Breast epithelium (tissue), 4 donors: Measurements from ENCODE around the gene GRB14. TPM values are rescaled to one million over a fixed set of nuclear protein-coding genes. Genes with fewer than 3 reads are reported as not detected.
"Not testable (repeated sequence)": the region's sequence is repeated elsewhere in the genome, so short reads cannot be mapped to it uniquely, and the experiment has no call there.

ENCODE experiments used
- DNase-seq, 2 donors: peaks; one replicate each; pipeline ENCODE4 v3.0.0-alpha.2; 2019; ENCODE audit warnings: low spot score in 2 of 2
- H3K27ac ChIP-seq, 2 donors: fragments of 200-600 bp; sonication (generic) in 1 of 2; one replicate each; pipeline ENCODE4 v1.5.1; 2016 to 2019; ENCODE audit warnings: mild to moderate bottlenecking in 1 of 2
- H3K27me3 ChIP-seq, 2 donors: fragments of 200-600 bp; sonication (generic) in 1 of 2; one replicate each; pipeline versions ENCODE4 v1.5.1 to v1.6.0; 2017 to 2019; ENCODE audit warnings: control low read depth in 1 of 2, mild to moderate bottlenecking in 1 of 2
- H3K36me3 ChIP-seq: fragments of 200-600 bp; one replicate; pipeline ENCODE4 v1.5.1; 2019
- H3K4me1 ChIP-seq, 2 donors: fragments of 200-600 bp; sonication (generic); one replicate each; pipeline ENCODE4 v1.5.1; 2016 to 2019; ENCODE audit warnings: control low read depth in 1 of 2
- H3K4me3 ChIP-seq, 3 donors: fragments of 200-600 bp; sonication (generic); 1 replicate in 2 of 3; 2 replicates in 1 of 3; pipeline ENCODE4 v1.5.1; 2016 to 2019; ENCODE audit warnings: mild to moderate bottlenecking in 3 of 3, moderate library complexity in 2 of 3
- H3K9me3 ChIP-seq, 2 donors: fragments of 200-600 bp; sonication (generic) in 1 of 2; one replicate each; pipeline ENCODE4 v1.5.1; 2016 to 2019; ENCODE audit warnings: control low read depth in 1 of 2
- CTCF ChIP-seq, 3 donors: fragments of 450-650 bp; IDR thresholded peaks; one replicate each; pipeline ENCODE4 v1.5.1; 2016 to 2017; ENCODE audit warnings: antibody characterized with exemption in 3 of 3, mild to moderate bottlenecking in 3 of 3, moderate library complexity in 3 of 3
- POLR2A ChIP-seq: fragments of 450-650 bp; IDR thresholded peaks from one replicate; pipeline ENCODE4 v1.6.1; 2016; ENCODE audit warnings: antibody characterized with exemption, mild to moderate bottlenecking, moderate library complexity
- POLR2AphosphoS5 ChIP-seq, 3 donors: sonication (generic); formaldehyde crosslinking; IDR thresholded peaks; one replicate each; pipeline ENCODE4 v1.6.1; 2017; ENCODE audit warnings: antibody characterized with exemption in 3 of 3
- intact Hi-C: fragments of 100-400 bp; cut with DNase I; formaldehyde crosslinking; loops from one replicate; pipeline ENCODE4 v1.15.1; 2023; ENCODE audit warnings: low total_unique reads
- total RNA-seq, 3 donors: library from RNA; depleted of rRNA; stranded (reverse); fragments of >200 nt; gene quantifications; one replicate each; pipeline ENCODE4 v1.1.0, GENCODE V29; 2016

Gene GRB14
- total RNA-seq, 3 donors from 2014 or later, result 2.5 to 13.1 (median 4.6) TPM

- intact Hi-C loops, result no loop called here
- Histone ChIP-seq H3K27me3 (no peaks in the 10 kb centered on the region), H3K27ac (no peak overlapping the region), H3K36me3 (no peaks in the 10 kb centered on the region), H3K4me3 (no peak overlapping the region), H3K4me1 (no peaks in the 10 kb centered on the region), H3K9me3 (no peaks in the 10 kb centered on the region)
- no peak for DNase-seq
- TF ChIP-seq POLR2AphosphoS5 (IDR thresholded peaks at IDR 0.05) (no peak), CTCF (IDR thresholded peaks at IDR 0.05) (no peak), POLR2A (no peak)
Measured at GRCh38 chr2:164478205-164478604, 143.1 kb downstream of the GRB14 start.

- Histone ChIP-seq H3K9me3 (no peaks in the 10 kb centered on the region), H3K4me1 (no peaks in the 10 kb centered on the region), H3K27me3 (no peaks in the 10 kb centered on the region), H3K36me3 (no peaks in the 10 kb centered on the region), H3K4me3 (no peak overlapping the region), H3K27ac (no peak overlapping the region)
- intact Hi-C loops, result no loop called here
- TF ChIP-seq POLR2A (no peak), POLR2AphosphoS5 (IDR thresholded peaks at IDR 0.05) (no peak), CTCF (IDR thresholded peaks at IDR 0.05) (no peak)
- no peak for DNase-seq
Measured at GRCh38 chr2:164474873-164475272, 146.4 kb downstream of the GRB14 start.

- Histone ChIP-seq H3K27ac (no peak overlapping the region), H3K27me3 (no peaks in the 10 kb centered on the region), H3K4me3 (no peak overlapping the region), H3K36me3 (no peaks in the 10 kb centered on the region), H3K4me1 (no peaks in the 10 kb centered on the region), H3K9me3 (no peaks in the 10 kb centered on the region)
- no peak for DNase-seq
- intact Hi-C loops, result no loop called here
- TF ChIP-seq POLR2AphosphoS5 (IDR thresholded peaks at IDR 0.05) (no peak), CTCF (IDR thresholded peaks at IDR 0.05) (no peak), POLR2A (no peak)
Measured at GRCh38 chr2:164473021-164473420, 148.3 kb downstream of the GRB14 start.

- H3K27ac ChIP-seq, H3K4me3 ChIP-seq, H3K36me3 ChIP-seq, H3K4me1 ChIP-seq, H3K9me3 ChIP-seq, H3K27me3 ChIP-seq, DNase-seq, intact Hi-C loops: not testable (repeated sequence)
Measured at GRCh38 chr2:164465047-164465446, 156.2 kb downstream of the GRB14 start.

GRCh38 chr2:164464376-164464775 lies 156.9 kb downstream of the GRB14 start:
- no peak overlapping the region for H3K4me3 ChIP-seq
- TF ChIP-seq POLR2AphosphoS5 (IDR thresholded peaks at IDR 0.05), result no peak
- TF ChIP-seq CTCF (IDR thresholded peaks at IDR 0.05), result no peak
- TF ChIP-seq POLR2A, result no peak
- intact Hi-C loops, result no loop called here
- H3K9me3 ChIP-seq, result no peaks in the 10 kb centered on the region
- H3K4me1 ChIP-seq, result no peaks in the 10 kb centered on the region
- no peaks in the 10 kb centered on the region for H3K36me3 ChIP-seq
- no peak overlapping the region for H3K27ac ChIP-seq
- no peak for DNase-seq
- no peaks in the 10 kb centered on the region for H3K27me3 ChIP-seq

GRCh38 chr2:164458792-164459191 lies 162.5 kb downstream of the GRB14 start:
- DNase-seq, result no peak
- intact Hi-C loops, result no loop called here
- Histone ChIP-seq H3K9me3 (no peaks in the 10 kb centered on the region), H3K4me1 (no peaks in the 10 kb centered on the region), H3K27me3 (no peaks in the 10 kb centered on the region), H3K36me3 (no peaks in the 10 kb centered on the region), H3K27ac (no peak overlapping the region), H3K4me3 (no peak overlapping the region)
- TF ChIP-seq POLR2AphosphoS5 (IDR thresholded peaks at IDR 0.05), result no peak
- no peak for TF ChIP-seq POLR2A
- no peak for TF ChIP-seq CTCF (IDR thresholded peaks at IDR 0.05)
